AG09319 (cell line): ENCODE measurements around the gene ADIPOR2.

Source experiments
- DNase-seq: peaks from one replicate; pipeline ENCODE4 v3.0.0-alpha.2; 2010; ENCODE audit warnings: low read depth; ENCODE audit errors: extremely low read depth
- CTCF ChIP-seq: IDR thresholded peaks from 2 replicates; pipeline ENCODE4 v1.5.1; 2011; ENCODE audit warnings: low read depth, mild to moderate bottlenecking, inconsistent platforms, low read length, moderate library complexity

Gene ADIPOR2

GRCh38 chr12:1797011-1797901, 106.4 kb downstream of the ADIPOR2 start:
- DNase-seq: no peak
- no peak for TF ChIP-seq CTCF

GRCh38 chr12:1797991-1798640, 107.2 kb downstream of the ADIPOR2 start:
- DNase-seq: no peak
- TF ChIP-seq CTCF: no peak

DNA sequence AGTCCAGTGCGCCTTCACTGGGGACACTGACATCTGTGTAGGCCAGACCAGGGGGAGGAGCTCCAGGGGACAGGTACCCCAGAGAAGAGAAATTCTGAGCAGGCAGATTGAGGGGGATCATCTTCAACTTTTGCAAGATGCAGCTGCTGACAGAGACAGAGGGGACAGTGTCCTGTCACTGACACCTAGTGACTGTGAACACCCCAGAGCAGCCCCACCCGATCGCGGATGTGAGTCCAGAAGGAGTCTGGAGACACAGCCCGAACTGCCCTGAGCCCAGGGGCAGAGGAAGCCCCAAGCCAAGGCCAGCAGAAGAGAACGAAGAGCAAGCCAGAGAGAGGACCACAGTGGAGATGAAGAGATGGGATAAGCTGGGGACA, 107.8 kb downstream of the ADIPOR2 start:
- no peak for DNase-seq

DNA sequence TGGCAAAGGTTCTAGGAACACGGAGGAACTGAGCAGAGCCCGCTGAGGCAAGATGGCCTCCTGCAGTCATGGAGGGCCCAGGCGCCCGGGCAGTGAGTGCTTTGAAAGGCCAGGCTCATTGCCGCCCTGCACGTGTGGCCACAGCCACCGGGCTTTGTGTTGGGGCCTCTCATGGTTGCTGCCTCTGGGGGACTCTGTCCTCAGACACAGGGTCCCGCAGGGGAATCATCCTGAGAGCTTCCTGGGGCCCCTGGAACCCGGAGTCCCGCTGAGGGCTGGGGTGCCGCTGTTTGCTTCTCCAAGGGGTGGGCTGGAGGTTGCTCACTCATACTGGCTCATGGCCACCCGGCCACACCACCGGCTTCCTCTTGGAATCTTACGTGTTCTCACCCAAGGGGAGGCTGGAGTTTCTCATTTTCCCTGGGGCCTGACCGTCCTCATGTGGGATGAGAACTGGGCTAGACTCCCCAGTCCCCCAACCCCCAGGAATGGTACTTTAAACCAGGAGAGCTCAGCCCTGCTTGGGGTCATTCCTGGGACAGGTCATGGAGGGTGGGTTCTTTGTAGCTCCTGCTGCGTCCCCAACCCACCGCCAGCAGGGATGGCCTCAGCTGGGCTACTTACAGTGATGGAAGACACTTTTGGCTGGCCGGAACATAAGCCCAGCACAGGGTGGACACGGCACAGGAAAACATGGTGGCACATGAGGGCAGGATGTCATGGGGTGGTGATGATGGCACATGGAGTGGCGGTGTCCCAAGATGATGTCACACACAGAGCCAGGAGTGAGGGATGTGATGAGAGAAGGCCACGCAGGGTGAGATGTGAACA, 108.4 kb downstream of the ADIPOR2 start:
- TF ChIP-seq CTCF: no peak
- no peak for DNase-seq

More for the DNA sequence above, 107.8 kb downstream of the ADIPOR2 start:
- no peak for TF ChIP-seq CTCF

DNA sequence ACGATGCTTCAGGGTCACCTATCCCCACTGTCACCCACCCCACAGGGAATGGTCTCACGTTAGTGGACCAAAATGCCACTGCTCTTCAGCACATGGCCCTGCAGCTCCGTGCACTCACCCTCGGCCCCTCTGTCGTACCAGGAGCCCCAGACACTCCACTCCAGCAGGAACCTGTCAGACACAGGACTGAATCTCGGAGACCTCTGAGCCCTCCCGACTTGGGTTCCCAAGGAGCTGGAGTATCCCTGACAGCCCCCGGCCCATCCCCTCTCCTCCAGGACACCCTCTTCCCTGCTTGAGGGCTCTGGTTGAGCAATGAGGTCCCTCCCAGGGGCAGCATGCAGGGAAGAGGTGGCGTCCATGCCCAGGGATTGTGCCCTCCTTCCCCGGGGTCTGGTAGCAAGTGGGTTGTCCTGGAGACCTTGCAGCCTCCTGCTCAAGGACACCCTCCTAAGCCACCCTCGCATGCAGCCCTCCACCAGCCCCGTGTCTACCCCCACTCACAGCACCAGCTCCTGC, 109.1 kb downstream of the ADIPOR2 start:
- DNase-seq: no peak
- TF ChIP-seq CTCF: no peak

DNA sequence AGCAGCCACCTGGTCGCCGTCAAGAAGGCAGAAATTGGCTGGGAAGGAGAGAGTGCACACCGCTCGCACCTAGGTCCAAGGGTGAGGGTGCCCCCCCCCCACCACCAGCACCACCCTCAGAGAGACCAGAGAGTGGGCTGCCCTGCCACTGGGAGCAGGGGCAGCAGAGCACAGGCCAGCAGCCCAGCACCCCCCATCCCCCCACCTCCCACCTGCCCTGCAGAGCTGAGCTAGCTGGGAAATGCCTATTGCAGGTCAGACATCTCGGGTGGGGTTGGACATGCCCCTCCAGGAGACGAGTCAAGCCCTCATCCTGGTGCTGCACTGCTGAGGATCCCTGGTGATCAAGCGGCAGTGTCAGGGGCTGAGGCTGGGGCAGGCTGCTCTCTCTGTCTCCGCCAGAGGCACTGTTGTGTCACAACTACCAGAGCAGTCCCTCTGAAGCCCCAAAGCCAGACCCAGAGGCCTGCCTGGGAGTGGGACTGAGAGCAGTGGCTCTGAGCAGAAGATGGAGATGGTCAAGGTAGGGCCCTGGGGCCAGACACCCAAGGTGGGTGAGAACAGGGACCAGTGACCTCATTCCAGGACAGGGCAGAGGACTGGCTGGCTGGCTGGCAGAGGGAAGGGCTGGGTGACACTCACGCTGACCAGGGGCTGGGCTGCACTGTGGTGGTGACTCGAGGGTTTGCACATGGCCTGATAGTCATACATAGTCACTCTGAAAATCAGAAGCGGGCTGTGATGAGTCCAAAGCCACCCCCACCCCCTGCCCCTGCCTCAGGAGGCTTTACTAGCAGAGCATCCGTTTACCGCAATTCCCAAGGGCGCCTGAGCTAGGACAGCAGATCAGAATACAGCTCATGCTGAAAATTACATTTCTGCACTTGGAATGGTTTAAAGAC, 109.8 kb downstream of the ADIPOR2 start:
- DNase-seq: no peak
- TF ChIP-seq CTCF: peak; percentile 49
